ENCODE data around the gene TMPO.
"Not testable (repeated sequence)": the region's sequence is repeated elsewhere in the genome, so short reads cannot be mapped to it uniquely, and the experiment has no call there.

Gene TMPO

GRCh38 chr12:98515287-98516110, at the start of gene TMPO:
Gene TMPO, plus strand, starts transcription at chr12:98515590. Its CDS starts 278 bp downstream, at chr12:98515868.
- peak; percentile 87 for DNase-seq

- peak; percentile 26 for DNase-seq
Measured at GRCh38 chr12:98465950-98466602, 49.3 kb upstream of the TMPO start.

GRCh38 chr12:98466640-98467400, 48.6 kb upstream of the TMPO start:
- peak; percentile 41 for DNase-seq

GRCh38 chr12:98469109-98469508, 46.3 kb upstream of the TMPO start:
- no peak for DNase-seq

- DNase-seq: no peak
Measured at GRCh38 chr12:98470469-98471082, 44.8 kb upstream of the TMPO start.

GRCh38 chr12:98471085-98471484, 44.3 kb upstream of the TMPO start:
- no peak for DNase-seq

GRCh38 chr12:98475565-98475908, 39.9 kb upstream of the TMPO start:
- no peak for DNase-seq

GRCh38 chr12:98478606-98479005, 36.8 kb upstream of the TMPO start:
- DNase-seq: no peak

GRCh38 chr12:98483621-98484503, 31.5 kb upstream of the TMPO start:
- DNase-seq: no peak

- peak; percentile 63 for DNase-seq
Measured at GRCh38 chr12:98485792-98486340, 29.5 kb upstream of the TMPO start.

- not testable (repeated sequence) for DNase-seq
Measured at GRCh38 chr12:98488416-98488815, 27.0 kb upstream of the TMPO start.

GRCh38 chr12:98489176-98489575, 26.2 kb upstream of the TMPO start:
- no peak for DNase-seq

GRCh38 chr12:98490501-98491453, 24.6 kb upstream of the TMPO start:
- peak; percentile 71 for DNase-seq

GRCh38 chr12:98492580-98493140, 22.7 kb upstream of the TMPO start:
- no peak for DNase-seq

GRCh38 chr12:98501266-98501629, 14.1 kb upstream of the TMPO start:
- DNase-seq: not testable (repeated sequence)

GRCh38 chr12:98503342-98503591, 12.1 kb upstream of the TMPO start:
- no peak for DNase-seq

GRCh38 chr12:98503592-98504367, 11.6 kb upstream of the TMPO start:
- peak; percentile 94 for DNase-seq

- no peak for DNase-seq
Measured at GRCh38 chr12:98504368-98504617, 11.1 kb upstream of the TMPO start.

- DNase-seq: no peak
Measured at GRCh38 chr12:98509063-98509462, 6.3 kb upstream of the TMPO start.

GRCh38 chr12:98511806-98512205, 3.6 kb upstream of the TMPO start:
- not testable (repeated sequence) for DNase-seq

Measured in NCI-H1694 treated with DMSO at 0.1 percent for 48 hours (cell line).